NCI-H82 treated with DMSO at 0.1 percent for 48 hours (cell line): Measurements from ENCODE around the gene PWP2.
"Not testable (repeated sequence)": the region's sequence is repeated elsewhere in the genome, so short reads cannot be mapped to it uniquely, and the experiment has no call there.

ENCODE experiments used
- DNase-seq: peaks from one replicate; lab custom pipeline; 2025; ENCODE audit not compliant: unreplicated experiment; lab: John Stamatoyannopoulos, UW

Gene PWP2

DNA sequence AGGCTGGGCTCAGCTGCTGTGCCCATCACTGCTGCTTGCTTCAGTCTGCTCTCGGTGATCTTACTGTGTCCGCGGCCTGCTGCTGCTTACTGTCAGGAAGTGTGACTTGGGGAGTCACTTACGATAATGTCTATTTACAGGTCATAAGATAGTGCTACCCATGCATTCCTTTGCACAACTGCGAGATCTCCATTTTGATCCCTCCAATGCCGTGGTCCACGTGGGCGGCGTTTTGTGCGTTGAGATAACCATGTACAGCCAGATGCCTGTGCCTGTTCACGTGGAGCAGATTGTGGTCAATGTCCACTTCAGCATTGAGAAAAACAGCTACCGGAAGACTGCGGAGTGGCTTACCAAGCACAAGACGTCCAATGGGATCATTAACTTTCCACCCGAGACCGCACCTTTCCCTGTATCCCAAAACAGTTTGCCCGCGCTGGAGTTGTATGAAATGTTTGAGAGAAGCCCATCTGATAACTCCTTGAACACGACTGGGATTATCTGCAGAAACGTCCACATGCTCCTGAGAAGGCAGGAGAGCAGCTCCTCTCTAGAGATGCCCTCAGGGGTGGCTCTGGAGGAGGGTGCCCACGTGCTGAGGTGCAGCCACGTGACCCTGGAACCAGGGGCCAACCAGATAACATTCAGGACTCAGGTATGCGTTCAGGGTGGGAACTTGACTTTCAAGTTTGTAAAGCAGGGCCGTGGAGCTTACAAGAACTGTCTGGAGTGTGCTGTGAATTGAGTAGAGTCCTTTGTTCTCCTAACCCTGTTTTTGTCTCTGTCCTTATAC lies 24.4 kb upstream of the PWP2 start:
- DNase-seq: no peak

DNA sequence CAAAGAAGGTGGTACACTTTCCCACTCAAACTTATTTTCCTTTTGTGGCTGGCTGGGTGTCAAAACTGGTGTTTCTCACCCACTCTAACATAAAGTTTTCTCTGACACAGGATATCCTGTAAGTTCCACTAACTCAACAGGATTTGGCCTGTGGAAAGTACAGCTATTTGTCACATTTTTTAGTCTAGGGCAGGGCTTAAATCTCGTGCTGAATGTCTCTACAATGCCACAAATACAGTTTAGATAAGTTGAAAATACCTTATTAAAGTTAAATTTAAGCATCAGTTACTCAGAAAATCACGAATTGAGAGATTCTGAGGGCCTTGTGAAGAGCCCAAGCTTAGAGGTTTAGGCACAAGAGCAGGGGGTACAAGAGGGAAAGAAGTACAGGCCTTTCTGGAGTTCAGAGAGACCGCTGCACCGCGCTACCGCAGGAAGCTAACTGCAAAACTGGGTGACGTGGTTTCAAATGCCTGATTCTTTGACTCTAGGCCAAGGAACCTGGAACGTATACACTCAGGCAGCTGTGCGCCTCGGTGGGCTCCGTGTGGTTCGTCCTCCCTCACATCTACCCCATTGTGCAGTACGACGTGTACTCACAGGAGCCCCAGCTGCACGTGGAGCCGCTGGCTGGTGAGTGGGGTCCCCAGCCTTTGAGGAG lies 23.4 kb upstream of the PWP2 start:
- no peak for DNase-seq

DNA sequence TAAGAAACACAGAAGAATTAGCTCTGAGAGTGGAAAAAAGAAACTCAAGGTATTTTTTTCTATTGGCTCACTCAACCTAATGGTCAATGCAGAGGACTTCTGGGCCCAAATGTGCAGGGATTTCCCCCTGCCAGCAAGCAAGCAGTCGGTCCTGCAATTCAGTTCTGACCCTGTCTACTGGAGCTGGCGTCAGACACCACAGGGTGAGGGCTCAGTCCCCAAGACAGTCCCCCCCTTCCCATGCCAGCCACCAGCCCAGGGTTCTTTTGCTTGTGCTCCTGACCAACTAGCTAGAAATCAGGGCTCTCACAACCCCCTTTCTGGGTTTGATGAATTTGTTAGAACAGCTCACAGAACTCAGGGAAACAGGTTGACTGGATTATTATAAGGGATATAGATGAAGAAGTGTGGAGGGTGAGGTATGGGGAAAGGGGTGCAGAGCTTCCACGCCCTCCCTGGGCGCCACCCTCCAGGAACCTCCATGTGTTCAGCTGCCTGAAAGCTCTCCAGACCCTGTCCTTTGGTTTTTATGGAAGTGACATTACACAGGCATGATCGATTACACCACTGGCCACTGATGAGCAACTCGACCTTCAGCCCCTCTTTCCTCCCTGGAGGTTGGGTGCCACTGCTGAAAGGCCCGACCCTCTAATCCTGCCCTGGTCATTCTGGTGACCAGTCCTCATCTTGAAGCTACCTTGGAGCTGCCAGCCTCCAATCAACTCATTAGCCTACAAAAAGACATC lies 22.5 kb upstream of the PWP2 start:
- no peak for DNase-seq

DNA sequence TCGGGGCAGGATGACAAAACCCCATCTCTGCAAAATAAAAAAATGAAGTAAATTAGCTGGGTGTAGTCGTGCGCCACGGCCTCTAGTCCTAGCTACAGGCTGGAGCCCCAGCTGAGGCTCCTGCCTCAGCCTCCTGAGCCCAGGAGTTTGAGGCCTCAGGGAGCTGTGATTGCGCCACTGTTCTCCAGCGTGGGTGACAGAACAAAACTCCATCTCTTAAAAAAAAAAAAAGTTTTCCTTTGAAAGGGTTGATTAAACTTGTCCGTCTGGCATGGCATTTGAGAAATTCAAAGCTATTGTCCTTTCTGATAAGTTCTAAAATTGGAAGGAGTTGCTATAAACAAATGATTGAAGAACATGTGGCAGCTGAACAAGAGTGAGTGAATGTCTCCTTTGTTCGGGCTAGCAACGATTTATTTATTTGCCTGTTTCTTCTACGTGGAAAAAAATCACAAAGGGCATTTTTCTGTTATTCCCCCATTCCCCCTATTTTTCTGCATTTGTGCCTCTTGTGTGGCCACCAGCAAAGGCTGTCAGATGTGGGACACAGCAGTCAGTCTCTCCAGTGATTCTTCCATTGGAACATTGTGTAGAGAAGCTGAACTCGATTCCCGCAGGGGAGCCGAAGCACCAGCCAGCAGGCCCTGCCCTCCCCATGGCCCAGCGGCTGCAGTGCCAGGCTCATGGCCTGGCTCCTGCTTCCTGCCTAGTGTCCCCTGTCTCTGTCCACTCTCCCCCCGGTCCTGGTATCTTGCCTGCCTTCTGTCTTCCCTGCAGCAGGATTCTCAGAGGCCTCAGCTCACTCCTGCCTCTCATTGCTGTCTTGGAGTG lies 21.5 kb upstream of the PWP2 start:
- no peak for DNase-seq

DNA sequence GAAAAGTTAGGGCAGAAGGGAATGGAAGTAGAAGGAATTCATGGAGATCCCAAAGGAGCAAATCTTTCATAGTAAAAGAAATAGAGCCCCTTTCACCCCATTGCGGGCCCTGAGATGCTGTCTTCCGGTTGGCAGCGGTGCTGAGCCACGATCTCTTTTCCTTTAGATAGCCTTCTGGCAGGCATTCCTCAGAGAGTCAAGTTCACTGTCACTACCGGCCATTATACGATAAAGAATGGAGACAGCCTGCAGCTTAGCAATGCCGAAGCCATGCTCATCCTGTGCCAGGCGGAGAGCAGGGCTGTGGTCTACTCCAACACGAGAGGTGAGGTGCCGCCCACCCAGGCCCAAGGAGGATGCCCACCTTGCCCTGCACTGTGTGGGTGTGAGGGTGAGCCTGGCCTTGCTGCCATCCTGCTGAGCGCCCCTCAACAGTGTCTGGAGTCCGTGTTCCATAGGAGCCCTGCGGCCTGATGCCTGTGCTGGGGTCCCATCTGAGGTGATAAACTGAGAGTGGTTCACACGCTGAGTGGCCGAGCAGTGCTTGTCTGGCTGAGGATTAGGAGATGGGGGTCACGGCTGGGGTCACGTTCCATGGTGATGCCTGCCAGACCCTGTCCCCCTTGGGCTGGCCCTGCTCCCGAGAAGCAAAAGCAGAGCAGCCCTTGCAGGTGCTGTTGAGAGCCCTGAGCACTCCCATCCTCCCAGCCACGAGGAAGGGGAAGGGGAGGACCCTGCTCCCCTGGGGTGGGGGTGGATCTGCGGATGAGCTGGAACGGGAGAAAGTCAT lies 20.4 kb upstream of the PWP2 start:
- DNase-seq: no peak

DNA sequence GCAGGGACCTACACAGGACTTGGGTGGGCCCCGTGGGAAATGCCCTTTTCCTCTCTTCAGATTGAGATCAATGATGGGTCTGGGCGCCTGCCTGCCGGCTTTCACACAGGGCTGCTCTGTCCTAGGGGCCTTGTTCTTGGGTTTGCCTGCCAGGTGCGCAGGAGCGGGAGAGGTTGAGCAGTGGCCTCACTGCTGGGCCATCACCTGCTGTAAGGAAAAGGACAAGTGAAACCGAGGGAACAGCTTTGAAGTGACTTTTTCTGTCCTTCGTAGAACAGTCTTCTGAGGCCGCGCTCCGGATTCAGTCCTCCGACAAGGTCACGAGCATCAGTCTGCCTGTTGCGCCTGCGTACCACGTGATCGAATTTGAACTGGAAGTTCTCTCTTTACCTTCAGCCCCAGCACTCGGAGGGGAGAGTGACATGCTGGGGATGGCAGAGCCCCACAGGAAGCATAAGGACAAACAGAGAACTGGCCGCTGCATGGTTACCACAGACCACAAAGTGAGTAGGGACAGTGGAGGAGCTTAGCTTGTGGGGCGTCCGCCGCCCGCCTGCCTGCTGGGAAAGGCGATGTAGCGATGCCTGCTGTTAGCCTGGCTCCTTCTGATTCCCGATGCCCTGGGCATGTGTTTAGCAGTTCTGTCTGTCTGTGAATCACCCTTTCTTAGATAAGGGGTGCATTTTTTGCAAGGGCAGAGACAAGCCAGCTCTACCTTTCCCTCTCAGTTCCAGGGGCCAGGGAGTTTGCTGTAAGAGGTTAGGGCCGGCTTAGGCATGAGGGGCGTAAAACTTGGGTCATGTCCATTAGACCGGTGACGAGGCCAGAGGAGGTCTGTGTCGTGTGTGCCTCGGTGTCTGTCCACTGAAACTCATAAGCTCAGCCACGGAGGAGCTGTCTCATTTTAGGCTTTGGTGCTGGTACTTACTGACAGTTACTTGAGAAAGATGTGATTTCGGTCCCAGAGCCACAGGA lies 19.5 kb upstream of the PWP2 start:
- DNase-seq: no peak

DNA sequence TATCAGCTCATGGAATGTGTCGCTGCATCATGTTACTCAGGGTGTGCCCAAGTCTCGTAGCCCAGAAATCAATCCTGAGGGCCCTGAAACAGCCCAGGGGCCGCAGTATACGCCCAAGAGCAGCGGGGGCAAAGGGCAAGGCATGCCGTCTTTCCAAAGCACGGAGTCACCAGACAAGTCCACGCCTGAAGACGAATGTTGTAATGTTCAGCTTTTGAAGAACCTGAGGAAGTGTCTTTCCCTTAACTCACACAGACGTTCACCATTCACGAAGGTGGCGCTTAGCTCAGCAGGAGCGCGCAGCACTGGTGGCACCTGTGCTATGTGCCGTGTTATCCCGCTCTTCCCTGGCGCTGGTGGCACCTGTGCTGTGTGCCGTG lies 18.8 kb upstream of the PWP2 start:
- no peak for DNase-seq

DNA sequence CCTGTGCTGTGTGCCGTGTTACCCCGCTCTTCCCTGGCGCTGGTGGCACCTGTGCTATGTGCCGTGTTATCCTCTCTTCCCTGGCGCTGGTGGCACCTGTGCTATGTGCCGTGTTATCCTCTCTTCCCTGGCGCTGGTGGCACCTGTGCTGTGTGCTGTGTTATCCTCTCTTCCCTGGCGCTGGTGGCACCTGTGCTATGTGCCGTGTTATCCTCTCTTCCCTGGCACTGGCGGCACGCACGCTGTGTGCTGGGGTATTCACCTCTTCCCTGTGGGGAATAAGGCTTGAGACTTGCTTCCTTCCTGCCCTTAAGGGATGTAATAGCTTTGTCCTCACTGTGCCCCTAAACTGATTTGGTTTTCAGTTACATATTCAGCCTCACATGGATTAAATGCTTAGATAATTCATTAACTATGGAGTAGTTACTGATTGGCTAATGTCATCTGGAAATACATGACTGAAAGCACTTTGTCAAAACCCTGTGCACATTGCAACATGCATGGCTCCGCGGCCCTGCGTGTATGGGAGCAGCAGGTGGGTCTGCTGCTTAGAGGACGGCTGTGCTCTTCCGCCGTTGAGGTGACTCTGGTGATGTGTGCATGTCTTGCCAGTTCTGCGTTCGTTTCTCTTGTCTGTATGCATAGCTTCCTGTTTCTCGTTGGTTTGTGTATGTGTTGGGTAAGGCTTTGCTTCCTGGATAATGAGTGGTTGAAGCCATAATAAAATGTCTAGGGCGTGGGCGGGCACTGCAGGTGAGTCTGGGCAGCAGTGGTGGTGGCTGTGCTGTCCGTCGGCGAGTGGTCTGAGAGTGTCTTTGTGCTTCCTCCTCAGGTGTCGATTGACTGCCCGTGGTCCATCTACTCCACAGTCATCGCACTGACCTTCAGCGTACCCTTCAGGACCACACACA lies 17.9 kb upstream of the PWP2 start:
- DNase-seq: no peak

DNA sequence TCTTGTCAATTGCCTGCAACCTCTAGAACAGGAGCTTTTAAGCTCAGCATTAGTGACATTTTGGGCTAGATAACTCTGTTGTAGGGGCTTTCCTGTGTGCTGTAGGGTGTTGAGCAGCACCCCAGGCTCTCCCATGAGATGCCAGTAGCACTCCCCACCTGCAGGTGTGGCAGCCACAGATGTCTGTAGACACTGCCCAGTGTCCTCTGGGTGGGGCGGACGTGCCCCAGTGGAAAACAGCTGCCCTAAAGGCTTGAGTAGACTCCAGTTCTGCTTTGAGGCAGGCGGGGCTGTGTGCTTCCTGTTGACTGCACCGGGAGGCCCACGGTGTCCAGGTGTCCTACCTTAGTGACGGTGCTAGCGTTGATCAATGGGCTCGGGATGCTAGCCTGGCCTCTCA lies 16.9 kb upstream of the PWP2 start:
- no peak for DNase-seq

DNA sequence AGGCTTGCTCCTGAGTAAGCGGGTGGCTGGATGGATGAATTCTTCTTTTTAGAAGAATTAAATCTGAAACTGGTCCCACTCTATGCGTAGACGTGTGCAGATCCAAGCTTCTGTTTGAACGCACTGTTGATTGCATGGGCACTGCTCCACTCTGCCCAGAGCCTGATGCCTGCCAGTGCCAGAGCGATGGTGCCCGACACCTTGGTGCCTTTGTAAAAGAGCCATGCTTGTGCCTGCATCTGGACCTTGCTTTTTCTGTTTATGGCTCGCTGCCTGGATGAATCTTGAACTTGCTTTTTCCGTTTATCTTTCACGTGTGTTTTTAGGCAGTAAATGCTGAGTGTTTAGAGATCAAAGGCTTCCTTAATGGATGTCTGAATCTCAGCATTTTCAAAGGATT lies 15.0 kb upstream of the PWP2 start:
- no peak for DNase-seq

DNA sequence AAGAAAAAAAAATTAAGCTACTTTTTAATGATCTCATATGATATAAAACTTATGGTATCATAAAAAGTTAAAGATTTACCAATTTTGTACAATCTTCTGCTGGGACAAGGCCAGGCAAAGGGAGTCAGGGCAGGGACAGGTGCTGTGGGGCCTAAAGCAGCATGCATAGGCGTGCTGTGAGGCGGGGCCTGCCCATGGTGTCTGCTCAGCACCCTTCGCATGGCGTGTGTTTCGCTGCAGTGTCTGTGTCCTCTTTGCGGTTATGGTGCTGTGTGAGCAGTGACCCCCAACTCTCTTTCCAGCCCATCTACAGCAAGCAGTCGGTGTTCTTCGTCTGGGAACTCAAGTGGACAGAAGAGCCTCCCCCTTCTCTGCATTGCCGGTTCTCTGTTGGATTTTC lies 13.4 kb upstream of the PWP2 start:
- no peak for DNase-seq

DNA sequence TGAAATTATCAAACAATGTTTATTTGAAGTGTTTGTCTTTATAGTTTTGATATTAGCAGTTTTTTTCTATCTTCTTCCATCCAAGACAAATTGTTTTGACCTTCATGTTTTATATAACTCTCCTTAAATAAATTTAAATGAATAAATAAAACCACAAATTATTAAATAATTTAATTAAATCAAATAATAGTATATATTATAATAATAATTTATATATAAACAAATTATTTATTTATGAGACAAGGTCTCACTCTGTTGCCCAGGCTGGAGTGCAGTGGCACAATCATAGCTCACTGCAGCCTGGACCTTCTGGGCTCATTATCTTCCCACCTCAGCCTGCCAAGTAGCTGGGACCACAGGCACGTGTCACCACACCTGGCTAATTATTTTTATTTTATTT lies 12.4 kb upstream of the PWP2 start:
- no peak for DNase-seq

DNA sequence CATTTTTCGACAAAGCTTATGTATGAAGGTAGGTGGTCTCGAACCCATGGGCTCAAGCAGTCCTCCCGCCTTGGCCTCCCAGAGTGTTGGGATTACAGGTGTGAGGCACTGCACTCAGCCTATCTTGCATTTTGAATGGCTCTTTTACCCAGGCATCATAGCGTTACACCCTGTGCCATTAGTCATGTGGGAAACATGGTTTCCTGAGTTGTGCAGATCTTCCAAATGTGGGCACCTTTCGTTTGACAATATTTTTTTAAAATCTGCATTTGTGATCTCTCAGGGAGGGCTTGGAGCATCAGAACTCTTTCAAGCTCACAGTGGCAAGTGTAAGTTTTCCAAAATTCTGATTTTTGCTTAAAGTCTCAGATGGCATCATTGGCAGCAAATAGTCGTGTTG lies 8.7 kb upstream of the PWP2 start:
- DNase-seq: not testable (repeated sequence)

DNA sequence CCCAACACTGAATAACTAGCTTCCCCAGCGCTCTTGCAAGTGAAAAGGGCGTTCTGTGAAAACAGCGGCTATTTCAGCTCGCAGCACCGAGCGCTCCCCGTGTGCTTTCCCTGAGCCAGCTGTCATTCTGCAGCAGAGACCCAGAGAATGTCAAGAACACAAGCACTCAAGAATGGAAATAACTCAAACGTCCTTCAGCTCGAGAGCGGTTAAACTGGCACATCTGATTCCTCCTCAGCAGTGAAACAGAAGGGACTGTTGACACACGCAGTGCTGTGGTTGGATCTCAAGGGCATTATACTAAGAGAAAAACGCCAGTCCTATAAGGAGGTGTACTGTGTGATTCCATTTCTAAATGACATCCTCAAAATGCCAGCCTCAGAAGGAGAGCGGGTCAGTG lies 8.2 kb upstream of the PWP2 start:
- not testable (repeated sequence) for DNase-seq

DNA sequence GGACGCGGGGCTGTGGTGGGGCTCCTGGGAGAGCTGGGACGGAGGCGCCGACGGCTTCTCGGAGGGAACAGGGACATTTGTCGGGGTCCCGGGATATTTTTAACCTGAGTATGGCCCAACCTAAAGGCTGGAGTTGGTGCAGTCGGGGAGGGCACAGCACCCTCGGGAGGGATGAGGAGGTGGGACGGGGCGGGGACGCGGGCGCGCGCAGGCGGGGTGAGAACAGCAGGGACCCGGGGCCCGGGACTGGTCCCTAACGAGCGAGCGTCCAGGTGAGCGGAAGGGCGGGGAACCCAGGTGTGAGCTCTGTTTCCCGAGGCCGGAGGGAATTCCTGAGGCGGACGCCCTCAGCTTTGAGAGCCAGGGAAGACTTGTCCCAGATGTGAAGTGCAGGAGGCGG lies 390 bp downstream of the PWP2 start:
- not testable (repeated sequence) for DNase-seq

DNA sequence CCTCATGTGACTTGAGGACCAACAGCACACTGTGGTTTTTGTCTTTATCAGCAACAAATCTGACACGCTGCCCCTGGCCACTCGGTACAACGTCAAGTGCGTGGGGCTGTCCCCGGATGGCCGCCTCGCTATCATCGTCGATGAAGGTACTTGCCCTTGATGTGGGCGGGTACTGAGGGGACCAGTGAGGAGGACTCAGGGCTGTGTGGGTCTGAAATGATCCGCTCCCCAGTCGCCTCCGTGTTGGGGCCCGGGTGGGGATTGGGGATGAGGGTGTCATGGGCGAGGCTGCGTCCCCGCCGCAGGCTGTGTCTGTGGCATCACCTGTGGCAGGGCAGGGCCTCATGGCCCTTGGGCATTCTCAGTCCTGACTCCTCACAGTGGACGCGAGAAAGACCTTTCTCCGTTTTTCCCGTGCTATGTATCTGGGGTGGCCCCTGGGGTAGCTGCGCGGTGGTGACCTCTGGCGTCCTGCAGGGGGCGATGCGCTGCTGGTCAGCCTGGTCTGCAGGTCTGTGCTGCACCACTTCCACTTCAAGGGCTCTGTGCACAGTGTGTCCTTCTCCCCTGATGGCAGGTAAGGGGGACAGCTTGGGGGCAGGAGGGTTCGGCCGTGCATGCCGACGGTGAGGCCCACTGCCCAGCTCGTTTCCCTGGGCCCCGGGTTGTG lies 6.6 kb downstream of the PWP2 start:
- DNase-seq: not testable (repeated sequence)

DNA sequence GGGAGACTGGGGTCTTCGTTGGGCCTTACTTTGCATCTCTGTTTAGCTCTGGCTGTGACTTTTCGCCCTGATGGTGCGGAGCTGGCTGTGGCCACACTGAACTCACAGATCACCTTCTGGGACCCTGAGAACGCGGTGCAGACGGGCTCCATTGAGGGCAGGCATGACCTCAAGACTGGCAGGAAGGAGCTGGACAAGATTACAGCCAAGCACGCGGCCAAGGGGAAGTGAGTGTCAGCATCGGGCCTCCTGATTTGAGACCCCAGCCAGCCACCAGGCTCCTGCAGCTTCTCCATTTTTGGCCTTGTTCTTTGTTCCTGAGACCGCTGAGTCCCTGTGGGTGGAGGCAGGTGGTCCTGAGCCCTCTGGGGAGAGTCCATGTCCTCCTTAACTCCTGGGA lies 14.9 kb downstream of the PWP2 start:
- DNase-seq: not testable (repeated sequence)

DNA sequence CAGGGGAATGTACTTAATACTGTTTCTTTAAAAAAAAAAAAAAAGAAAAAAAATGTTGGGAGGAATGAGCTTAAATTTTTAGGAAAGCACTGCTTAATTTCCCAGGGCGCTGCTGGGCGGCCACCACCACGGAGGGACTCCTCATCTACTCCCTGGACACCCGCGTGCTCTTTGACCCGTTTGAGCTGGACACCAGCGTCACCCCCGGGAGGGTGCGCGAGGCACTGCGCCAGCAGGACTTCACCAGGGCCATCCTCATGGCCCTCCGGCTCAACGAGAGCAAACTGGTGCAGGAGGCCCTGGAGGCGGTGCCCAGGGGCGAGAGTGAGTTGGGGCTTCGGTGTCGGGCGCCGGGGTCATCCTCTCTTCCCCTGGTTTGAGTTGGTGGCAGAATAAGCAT lies 20.6 kb downstream of the PWP2 start:
- DNase-seq: not testable (repeated sequence)
